ENCODE data around the gene PHEX.

GRCh38 chrX:22148565-22148964 lies 116.4 kb downstream of the PHEX start:
- TF ChIP-seq CTCF (IDR thresholded peaks at IDR 0.05): no peak
- no peak for TF ChIP-seq POLR2A (IDR thresholded peaks at IDR 0.05)
